Bronchial epithelial cell (primary cell): Measurements from ENCODE around the gene CAND2. TPM values are rescaled to one million over a fixed set of nuclear protein-coding genes. Genes with fewer than 3 reads are reported as not detected.
A peak's percentile ranks its signal among the peaks of the same experiment; 100 is the strongest.
"Not testable (repeated sequence)": the region's sequence is repeated elsewhere in the genome, so short reads cannot be mapped to it uniquely, and the experiment has no call there.

Source experiments
- DNase-seq: peaks from one replicate; pipeline ENCODE4 v3.0.0-alpha.2; 2010; ENCODE audit warnings: low read depth
- FAIRE-seq: peaks from 2 replicates; lab custom pipeline; 2011; peaks lifted over from hg19 to GRCh38; lab: Jason Lieb, UNC
- H3K27me3 ChIP-seq: 2 replicates; pipeline ENCODE4 v1.5.1; 2011; ENCODE audit warnings: low read length; ENCODE audit not compliant: control insufficient read depth, insufficient read depth
- H3K36me3 ChIP-seq: 2 replicates; pipeline ENCODE4 v1.5.1; 2011; ENCODE audit warnings: low read length; ENCODE audit not compliant: control insufficient read depth, insufficient read depth
- H3K4me3 ChIP-seq: 2 replicates; pipeline ENCODE4 v1.5.1; 2011; ENCODE audit warnings: mild to moderate bottlenecking, low read depth, low read length, control low read depth
- total RNA-seq: library from RNA; depleted of rRNA; stranded (reverse); fragments of >200 nt; gene quantifications from 2 replicates; pipeline ENCODE4 v1.2.1, GENCODE V29; 2014
- TF ChIP-seq, protein P1 (sequence below): IDR thresholded peaks from 2 replicates; pipeline ENCODE4 v1.5.1; 2011; ENCODE audit warnings: mild to moderate bottlenecking, moderate library complexity, low read length, control low read depth, inconsistent platforms; ENCODE audit not compliant: insufficient read depth, severe bottlenecking

CAND2 gene
- total RNA-seq, 1 donor from 2014 or later: 1.3 TPM

DNA sequence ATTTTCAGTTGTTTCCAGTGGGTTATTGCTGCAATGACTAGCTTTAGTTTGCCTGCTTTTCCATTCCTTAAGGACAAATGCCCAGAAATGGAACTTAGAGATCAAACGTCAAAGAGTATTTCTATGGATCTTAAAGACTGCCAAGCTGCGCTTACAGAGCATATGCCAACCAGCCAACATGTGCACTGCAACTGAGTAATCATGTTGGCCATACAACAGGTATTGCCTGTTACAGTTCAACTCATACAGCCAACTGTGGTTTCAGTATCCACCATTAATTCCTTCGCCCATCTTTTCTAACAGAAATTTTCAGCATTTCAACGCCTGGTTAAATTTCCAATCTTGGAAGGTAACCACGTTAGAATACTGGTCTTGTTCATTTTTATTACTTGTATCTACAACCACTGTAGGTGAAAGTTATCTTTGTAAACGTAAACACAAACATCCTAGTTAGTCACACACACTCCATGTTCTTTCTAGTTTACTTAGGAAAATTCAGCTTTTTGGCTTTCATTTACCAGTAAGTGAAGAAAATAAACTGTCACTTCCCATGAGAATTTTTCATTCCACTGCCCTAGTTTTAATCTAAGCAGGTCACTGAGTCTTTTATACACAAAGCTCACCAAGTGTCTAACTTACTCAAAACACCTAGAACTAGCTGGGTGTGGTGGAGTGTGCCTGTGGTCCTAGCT lies 41.0 kb downstream of the CAND2 start:
- no peaks in the 10 kb centered on the region for H3K27me3 ChIP-seq
- FAIRE-seq (no peak), DNase-seq (no peak)
- TF ChIP-seq, protein P1, sequence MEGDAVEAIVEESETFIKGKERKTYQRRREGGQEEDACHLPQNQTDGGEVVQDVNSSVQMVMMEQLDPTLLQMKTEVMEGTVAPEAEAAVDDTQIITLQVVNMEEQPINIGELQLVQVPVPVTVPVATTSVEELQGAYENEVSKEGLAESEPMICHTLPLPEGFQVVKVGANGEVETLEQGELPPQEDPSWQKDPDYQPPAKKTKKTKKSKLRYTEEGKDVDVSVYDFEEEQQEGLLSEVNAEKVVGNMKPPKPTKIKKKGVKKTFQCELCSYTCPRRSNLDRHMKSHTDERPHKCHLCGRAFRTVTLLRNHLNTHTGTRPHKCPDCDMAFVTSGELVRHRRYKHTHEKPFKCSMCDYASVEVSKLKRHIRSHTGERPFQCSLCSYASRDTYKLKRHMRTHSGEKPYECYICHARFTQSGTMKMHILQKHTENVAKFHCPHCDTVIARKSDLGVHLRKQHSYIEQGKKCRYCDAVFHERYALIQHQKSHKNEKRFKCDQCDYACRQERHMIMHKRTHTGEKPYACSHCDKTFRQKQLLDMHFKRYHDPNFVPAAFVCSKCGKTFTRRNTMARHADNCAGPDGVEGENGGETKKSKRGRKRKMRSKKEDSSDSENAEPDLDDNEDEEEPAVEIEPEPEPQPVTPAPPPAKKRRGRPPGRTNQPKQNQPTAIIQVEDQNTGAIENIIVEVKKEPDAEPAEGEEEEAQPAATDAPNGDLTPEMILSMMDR: no peak
- no peak overlapping the region for H3K4me3 ChIP-seq
- H3K36me3 ChIP-seq: peaks cover 40% of the 10 kb centered on the region

DNA sequence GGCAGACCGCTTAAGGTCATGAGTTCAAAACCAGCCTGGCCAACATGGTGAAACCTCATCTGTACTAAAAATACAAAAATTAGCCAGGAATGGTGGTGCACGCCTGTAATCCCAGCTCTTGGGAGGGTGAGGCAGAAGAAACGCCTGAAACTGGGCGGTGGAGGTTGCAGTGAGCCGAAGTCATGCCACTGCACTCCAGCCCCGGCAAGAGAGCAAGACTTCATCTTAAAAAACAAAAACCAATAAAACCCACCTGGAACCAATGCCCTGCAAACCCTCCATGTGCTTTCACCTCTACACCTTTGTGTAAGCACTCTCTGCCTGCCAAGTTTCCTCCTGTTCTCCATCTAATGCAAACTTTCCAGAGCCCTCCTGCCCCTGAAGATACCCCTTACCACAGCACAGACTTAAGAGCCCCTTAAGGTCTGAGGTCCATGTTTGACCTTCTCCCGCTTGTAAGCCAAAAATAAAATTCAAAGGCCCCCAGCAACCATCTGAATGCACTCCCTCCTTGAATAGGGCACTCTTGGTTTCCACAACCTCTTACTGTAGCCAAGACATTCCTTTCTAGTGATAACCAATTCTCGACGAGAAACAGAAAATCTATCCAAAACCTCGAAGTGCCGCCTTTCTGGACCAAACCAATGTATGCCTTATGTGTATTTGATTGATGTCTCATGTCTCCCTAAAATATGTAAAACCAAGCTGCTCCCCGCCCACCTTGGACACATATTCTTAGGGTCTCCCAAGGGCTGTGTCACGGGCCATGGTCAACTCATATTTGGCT lies 41.9 kb downstream of the CAND2 start:
- H3K4me3 ChIP-seq: no peak overlapping the region
- no peaks in the 10 kb centered on the region for H3K27me3 ChIP-seq
- FAIRE-seq: no peak
- TF ChIP-seq, protein P1: no peak
- peaks cover 38% of the 10 kb centered on the region for H3K36me3 ChIP-seq
- no peak for DNase-seq

DNA sequence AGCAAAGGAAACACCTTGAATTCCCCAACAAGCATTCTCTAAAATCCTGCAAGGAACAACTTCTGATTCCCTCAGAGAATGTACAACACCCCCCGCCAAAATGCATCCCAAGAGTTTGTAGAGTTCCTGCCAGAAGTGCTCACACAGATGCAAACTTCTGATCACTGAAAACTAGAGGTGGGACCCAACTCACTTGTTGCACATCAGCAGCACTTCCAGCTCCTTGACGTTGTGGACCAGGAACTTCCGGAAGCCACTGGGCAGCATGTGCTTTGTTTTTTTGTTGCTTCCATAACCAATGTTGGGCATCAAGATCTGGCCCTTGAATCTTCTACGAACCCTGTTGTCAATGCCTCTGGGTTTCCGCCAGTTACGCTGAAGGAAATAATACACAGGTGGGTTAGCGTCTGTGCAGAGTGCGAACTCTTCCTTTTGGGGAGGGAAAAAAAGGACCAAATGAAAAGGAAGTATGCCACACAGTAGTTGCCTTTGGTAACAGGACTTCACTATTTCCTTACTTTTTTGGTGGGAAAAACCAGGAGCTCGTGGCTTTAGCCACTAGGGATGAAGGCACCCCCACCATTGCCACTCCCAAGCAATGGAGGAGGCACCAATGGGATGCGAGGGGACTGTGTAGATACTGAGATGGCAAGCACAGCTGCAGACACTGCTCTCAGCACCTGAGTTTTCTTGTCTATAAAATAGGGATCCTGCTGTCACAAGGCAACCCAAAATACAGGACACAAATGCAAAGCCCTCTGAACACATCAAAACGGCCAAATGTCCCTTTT lies 42.9 kb downstream of the CAND2 start:
- peak overlapping the region; percentile 83 for H3K4me3 ChIP-seq

DNA sequence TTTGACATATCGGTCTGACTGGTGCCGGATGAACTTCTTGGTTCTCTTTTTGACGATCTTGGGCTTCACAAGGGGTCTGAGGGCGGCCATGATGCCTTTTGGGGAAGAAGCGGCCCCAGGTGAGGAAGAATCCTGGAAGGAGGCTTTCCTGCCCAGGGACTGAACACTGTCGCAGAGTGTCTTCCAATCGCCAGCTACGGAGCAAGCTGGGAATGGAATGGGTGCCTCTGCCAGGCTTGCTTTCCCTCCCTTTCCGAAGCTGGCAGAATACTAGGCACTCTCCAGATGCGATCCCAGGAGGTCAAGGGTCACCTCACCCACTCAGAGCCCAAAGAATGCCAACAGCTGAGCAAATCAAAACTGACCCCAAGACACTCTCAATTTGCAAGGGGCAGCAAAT lies 43.7 kb downstream of the CAND2 start:
- not testable (repeated sequence) for H3K27me3 ChIP-seq, FAIRE-seq, DNase-seq
- peaks cover 33% of the 10 kb centered on the region for H3K36me3 ChIP-seq
- peak overlapping the region; percentile 83 for H3K4me3 ChIP-seq

More for the DNA sequence above, 42.9 kb downstream of the CAND2 start:
- no peak for DNase-seq
- TF ChIP-seq, protein P1: no peak
- peaks cover 34% of the 10 kb centered on the region for H3K36me3 ChIP-seq
- no peaks in the 10 kb centered on the region for H3K27me3 ChIP-seq
- FAIRE-seq: no peak

DNA sequence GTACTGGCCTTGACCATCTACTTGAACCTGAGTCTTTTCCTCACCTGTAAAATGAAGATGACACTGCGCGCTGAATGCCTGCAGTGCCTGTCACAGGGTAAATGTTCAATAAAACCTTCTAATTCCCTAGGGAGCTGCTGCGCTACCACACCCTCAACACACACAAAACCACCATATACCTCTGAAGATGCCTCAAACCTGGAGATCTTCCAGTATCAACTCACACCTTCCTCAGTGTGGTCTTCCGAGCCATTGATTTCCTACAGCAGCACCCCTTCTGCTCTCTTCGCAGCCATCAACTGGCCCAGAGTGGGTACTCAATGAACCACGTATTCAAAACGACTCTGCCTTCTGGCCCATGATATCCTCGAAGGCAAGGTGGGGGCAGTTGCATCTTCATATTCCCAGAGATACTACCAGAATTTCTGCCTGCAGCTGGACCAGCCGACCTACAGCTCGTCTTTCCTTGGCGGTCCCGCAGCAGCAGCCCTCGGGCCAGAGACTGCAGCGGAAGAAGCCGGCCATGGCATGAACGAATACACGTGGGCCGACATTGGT lies 44.2 kb downstream of the CAND2 start:
- no peak for FAIRE-seq
- TF ChIP-seq, protein P1: no peak

More for the DNA sequence above, 44.2 kb downstream of the CAND2 start:
- peak; percentile 11 for DNase-seq
- H3K27me3 ChIP-seq: no peaks in the 10 kb centered on the region
- peaks cover 29% of the 10 kb centered on the region for H3K36me3 ChIP-seq
- H3K4me3 ChIP-seq: peak overlapping the region; percentile 83
